ENCODE measurements around the gene IL32.
"Not testable (repeated sequence)": the region's sequence is repeated elsewhere in the genome, so short reads cannot be mapped to it uniquely, and the experiment has no call there.

IL32 gene

DNA sequence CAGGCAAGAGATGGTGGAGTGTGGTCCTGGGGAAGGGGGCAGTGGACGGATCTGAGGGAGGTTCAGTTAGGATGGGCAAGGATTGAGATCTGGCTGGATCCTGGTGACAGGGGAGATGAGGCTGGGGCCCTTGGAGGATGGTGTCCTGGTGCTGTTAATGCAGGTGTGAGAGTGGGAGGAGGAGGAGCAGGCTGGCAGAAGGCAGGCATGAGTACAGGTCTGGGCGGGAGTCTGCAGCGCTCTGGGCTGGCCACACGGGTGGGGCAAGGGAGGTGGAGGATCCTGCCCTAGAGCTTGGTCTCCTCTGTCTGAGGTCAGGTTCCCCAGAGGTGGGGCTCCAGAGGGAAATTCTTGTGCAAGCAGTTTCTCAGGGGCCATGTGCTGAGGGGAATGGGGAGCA is 6.7 kb downstream of the IL32 start:
- not testable (repeated sequence) for DNase-seq

DNA sequence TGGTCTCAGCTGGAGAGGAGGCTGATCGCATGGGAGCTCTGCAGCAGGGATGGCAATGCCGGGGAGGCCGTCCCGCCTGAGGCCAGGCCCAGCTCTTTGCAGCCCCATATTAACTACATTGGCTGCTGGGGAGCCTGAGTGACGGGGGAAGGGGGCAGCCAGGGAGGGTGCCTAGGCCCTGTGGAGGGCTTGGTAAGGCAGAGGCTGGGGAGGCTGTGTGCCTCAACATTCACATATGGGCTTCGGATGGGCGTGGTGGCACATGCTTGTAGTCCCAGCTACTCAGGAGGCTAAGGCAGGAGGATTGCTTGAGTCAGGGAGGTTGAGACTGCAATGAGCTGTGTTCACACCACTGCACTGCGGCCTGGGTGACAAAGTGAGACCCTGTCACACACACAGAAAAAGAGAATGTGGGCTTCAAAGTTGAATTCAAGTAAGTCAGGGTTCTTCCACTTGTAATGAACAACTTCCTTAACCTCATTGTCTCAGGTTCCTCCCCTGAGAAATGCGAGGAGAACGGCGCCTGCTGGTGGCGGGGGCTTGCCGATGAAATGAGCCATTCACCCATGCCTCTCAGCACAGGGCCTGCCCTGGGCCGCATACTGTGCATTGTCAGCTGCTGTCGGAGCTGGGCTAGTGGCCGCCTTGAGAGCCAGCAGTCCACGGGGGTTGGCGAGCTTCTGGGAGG is 7.3 kb downstream of the IL32 start:
- DNase-seq = not testable (repeated sequence)

DNA sequence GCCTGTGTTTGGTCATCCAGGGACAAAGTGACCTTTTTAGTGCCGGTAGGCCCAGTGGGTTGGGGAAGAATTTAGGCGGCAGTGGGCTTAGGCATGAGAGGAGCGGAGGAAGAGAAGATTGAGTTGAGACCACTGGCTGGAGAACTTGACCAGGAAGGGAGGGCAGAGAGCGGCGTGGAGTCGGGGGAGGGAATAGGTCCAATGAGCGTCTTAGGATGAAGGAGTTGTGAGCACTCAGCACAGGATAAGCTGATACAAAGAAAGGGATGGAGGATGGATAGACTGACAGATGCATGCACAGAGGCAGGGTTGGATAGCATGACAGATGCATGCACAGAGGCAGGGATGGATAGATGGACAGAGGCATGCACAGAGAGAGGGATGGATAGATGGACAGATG is 8.0 kb downstream of the IL32 start:
- no peak for DNase-seq

DNA sequence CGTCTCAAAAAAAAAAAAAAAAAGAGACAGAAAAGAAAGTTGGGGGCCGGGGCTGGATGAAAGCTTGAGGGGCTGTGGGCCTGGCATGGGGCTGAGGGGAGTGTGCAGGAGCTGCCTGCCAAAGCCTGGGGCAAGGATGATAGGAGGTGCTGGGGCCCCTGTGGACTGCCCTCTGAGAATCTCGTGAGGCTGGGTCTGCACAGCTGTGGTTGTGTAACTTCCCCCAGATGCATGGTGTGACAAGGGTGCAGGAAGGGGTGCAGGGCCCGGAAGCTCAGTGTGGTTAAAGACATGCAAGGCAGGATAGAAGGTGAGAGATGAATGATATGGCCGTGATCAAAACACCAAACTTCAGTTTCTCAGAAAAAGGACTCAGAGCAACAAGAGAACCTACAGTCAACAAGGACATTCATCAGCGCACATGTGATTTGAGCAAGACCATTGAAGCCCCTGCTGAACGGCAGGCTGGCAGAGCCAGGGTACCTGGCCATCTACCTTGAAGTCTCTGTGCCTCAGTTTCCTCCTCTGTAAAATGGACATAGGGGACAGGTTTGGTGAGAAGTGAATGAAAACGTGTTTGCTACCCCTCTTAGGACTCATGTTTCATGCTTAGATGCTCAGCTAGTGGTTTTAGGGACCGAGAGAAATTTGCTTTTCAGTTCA is 9.6 kb downstream of the IL32 start:
- DNase-seq = no peak

DNA sequence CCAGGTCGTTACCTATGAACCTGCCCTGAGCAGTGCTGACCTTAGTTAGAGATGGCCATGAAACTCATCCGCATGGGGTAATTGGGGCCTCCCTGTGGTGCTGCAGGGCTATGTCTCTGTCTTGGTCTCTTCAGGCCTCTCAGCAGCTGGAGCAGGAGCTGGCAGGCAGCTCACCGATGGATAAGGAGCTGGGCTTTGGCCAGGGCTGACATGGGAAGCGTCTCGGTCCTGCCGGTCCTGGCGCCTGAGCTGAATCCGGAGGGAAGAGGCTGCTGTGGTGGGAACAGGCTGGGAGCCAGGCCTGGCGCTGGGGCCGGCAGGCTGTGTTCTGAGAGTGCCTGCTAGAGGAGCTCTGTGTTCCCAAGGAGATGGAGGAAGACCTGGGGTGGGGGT is 10.1 kb downstream of the IL32 start:
- DNase-seq = no peak

DNA sequence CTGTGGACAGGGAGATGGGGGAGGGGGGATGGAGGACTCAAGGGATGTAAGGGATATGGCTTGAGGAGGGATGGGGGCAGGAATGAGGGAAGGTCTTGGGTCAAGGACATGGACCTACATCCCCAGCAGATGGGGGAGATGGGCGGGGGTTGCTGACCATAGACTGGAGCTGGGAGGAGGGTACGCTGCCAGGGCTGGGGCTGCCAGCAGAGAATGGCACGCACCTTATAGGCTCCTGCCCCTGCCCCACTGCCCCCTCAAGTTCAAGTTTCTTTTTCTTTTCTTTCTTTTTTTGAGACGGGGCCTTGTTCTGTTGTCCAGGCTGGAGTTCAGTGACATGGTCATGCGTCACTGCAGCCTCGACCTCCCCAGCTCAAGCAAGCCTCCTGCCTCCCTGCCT is 10.5 kb downstream of the IL32 start:
- DNase-seq = not testable (repeated sequence)

DNA sequence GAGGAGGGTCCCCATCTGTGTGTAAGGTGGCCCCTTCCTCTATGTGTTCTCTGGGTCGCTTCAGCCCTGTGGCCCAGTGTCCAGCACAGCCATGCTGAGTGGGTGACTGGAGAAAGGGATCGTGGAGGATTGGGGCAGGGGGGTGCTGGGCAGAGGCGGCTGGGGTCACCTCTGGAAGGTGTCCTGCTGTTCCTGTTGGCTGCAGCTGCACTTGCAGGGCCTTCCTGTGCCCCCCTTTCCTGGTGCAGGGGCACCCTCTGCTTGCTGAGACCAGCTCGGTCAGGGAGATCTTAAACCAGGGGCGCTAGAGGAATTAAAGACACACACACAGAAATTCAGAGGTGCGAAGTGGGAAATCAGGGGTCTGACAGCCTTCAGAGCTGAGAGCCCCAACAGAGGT is 11.1 kb downstream of the IL32 start:
- DNase-seq = no peak

DNA sequence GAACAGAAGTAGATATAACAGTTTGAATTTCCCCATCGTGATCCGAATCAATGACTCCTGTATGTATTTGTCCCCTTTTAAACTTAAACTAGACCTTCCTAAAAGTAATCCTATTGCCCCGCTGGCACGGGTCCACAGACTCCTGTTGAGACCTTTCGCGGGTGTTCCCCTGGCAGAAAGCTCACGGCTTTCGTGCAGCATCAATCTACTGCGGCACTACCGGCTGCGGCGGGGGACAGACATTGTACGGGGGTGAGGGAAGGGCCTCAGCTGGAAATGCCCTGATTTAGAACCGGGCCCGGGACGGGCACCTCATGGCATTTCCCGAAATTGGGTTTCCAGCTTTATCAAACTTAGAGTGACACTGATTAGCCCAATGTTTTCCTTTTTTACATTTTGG is 14.6 kb downstream of the IL32 start:
- no peak for DNase-seq

DNA sequence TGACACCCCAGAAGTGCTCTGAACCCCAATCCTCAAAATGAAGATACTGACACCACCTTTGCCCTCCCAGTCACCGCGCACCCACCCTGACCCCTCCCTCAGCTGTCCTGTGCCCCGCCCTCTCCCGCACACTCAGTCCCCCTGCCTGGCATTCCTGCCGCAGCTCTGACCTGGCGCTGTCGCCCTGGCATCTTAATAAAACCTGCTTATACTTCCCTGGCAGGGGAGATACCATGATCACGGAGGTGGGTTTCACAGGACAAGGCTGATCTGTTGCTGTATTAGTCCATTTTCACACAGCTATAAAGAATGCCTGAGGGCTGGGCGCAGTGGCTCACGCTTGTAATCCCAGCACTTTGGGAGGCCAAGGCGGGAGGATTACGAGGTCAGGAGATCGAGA is 16.5 kb downstream of the IL32 start:
- not testable (repeated sequence) for DNase-seq

DNA sequence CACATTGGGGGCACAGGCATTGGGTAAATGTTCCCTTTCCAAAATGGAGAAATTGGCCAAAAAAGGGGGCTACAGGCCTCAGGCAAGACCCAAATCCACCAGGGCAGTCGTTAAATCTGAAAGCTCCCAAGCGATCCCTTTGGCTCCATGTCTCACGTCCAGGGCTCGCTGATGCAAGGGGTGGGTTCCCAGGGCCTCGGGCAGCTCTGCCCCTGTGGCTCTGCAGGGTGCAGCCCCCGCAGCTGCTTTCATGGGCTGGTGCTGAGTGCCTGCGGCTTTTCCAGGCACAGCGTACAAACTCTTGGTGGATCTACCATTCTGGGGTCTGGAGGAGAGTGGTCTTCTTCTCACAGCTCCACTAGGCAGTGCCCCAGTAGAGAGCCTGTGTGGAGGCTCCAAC is 18.0 kb downstream of the IL32 start:
- DNase-seq = not testable (repeated sequence)

DNA sequence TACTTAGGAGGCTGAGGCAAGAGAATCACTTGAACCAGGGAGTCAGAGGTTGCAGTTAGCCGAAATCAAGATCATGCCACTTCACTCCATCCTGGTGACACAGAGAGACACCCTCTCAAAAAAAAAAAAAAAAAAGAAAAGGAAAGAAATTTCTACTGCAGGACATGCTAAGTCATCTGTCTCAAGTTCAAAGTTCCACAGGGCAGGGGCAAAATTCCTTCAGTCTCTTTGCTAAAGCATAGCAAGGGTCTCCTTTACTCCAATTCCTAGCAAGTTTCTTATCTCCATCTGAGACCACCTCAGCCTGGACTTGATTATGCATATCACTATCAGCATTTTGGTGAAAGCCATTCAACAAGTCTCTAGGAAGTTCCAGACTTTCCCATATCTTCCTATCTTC is 19.1 kb downstream of the IL32 start:
- no peak for DNase-seq

DNA sequence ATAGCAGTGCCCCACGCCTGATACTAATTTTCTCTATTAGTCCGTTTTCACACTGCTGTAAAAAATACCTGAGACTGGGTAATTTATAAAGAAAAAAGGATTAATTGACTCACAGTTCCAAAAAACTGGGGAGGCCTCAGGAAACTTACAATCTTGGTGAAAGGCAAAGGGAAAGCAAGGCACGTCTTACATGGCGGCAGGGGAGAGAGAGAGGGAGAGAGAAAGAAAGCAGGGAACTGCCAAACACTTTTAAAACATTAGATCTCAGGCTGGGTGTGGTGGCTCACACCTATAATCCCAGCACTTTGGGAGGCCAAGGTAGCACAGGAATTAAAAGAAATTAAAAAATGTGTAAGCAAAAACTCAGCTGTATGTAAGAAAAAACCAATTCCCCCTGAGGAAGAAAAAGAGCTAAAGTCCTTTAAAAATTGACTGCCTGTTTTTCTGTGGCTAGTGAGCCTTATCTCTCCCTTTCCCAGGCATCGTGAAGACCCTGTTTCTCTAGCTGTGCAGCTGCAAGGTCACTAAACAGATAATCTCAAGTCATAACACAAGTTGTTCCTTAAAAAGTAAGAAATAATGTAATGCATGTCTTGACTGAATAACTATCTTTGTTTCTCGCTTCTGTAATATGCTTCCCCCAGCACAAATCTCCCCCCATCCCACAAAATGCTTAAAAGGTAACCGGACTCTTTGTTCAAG is 19.7 kb downstream of the IL32 start:
- no peak for DNase-seq

DNA sequence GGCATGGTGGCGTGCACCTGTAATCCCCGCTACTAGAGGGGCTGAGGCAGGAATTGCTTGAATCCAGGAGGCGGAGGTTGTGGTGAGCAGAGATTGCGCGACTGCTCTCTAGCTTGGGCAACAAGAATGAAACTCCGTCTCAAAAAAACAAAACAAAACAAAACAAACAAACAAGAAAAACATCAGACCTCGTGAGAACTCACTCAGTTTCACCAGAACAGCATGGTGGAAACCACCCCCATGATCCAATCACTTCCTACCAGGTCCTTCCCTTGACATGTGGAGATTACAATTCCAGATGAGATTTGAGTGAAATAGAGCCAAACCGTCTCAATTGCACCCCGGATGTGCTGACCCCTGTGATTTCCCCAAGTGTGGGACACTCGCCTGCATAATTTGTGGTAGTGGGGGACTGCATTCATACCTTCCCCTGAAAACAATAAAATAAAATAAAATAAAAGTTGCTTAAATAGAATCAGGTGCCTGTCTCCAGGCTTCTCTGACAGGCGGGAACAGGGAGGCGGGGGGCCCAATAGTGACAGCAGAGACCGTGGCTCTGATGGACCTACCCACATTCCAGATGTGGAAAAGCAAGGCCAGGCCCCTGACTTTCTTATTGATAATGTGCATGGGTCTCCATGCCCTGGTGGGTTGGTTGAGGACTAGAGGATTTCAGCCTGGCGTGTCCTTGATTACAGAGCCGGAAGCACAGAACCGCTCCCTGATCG is 20.6 kb downstream of the IL32 start:
- no peak for DNase-seq

DNA sequence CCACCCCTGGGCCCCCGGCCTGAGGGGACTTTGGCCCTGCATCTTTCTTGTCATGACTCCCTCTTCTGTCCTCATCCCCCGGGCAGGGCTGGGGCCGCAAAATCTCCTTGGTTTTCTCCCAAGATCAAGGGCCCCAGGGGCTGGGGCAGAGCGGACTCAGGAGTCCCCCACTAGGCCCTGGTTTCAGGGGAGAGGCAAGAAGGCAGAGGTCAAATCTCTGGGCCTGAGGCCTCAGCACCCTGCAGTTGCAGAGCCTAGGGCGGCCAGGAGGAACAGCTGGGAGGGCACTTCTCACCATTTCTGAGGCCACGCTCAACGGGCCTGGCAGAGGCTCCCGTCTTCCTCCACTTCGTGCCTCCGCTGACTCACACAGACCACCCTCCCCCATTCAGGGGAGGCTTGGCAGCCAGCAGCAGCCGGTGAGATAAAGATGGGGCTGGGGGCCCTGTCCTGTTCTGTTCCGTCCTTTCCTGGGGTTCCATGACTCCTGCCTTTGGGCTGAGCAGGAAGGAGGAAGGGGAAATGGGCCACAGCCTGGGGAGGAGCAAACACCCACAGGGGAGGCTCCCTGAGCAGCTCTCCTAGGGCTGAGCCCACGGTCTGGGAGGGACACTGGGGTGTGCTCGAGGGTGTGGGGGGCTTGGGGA is 21.3 kb downstream of the IL32 start:
- DNase-seq = no peak

DNA sequence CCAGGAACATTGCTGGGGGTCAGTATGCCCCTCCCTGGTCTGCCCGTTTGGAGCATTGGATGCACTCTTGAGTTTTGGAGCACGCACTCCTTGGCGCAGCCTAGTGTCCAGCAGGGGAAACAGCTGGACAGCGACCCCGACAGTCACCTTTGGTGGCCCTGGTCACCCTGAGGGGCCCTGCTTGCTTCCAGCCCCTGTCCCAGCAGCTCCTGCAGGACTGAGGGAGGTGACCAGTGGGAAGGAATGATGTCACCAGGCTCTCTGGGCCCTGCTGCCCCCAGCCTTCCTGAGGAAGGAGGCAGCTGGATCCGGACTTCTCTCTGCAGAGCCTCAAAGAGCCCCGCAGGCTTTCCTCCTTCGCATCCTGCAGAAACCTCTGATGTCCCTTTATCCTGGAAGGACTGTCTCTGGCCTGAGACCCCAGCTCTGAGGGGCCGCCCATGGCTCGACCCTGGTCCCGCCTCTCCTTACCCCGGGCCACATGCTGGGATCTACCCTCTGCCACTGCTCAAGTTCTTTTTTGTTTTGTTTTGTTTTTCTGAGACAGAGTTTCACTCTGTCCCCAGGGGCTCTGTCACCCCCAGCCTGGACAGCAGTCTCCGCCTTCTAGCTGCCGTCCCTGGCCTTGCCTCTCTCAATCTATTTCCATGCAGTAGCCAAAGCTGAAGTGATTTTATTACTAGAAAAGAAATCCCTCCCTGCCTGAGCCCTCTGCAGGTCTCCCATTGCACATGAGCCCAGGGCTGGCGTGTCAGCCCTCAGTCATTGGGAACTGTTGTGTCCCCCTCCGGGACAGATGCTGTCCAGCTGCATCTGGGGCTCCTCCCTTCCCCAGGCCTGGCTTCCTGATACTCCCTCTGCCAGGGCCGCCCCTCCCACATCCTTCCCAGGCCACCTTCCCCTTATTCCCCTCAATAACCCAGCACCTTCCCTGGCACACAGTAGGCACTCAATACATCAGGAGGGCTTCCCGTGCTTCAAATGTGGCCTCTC is 22.1 kb downstream of the IL32 start:
- DNase-seq = no peak

DNA sequence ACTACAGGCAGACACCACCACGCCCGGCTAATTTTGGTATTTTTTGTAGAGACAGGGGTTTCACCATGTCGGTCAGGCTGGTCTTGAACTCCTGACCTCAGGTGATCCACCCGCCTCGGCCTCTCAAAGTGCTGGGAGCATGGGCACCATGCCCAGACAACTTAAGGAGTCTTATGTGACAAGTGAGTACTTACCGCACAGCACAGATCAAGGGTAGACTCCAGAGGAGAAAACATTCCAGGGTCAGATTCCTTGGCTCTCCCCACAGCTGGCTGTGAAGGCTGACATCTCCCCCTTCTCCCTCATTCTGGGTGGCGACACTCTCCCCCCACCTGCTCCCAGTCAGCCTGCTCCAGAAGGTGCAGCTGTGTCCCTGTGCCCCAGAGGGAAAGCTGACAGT is 23.0 kb downstream of the IL32 start:
- no peak for DNase-seq

DNA sequence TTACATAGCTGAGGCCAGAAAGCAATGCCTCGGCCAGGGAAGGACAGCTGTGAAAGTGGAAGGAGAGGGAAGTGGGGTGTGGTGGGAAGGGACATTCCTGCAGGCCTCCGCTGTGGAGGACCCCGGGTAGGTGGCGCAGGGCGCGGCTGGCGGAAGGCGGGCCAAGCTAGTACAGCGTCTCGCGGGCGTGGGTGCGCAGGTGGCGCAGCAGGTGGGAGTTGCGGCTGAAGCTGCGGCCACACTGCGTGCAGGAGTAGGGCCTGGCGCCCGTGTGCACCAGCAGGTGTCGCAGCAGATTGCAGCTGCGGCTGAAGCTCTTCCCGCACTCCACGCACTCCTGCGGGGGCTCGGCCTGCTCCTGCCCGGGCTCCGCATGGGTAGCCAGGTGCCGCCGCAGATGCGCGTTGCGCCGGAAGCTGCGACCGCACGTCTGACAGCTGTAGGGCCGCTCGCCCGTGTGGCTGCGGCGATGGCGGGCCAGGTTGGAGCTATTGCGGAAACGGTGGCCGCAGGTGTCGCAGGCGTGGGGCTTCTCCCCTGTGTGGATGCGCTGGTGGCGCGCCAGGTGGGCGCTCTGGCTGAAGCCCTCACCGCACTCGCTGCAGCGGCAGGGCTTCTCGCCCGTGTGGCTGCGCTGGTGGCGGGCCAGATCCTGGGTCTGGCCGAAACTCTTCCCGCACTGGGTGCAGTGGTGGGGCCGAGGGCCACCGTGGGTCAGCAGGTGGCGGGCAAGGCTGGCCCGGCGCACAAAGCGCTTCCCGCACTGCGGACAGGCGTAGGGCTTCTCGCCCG is 23.7 kb downstream of the IL32 start:
- DNase-seq = no peak

DNA sequence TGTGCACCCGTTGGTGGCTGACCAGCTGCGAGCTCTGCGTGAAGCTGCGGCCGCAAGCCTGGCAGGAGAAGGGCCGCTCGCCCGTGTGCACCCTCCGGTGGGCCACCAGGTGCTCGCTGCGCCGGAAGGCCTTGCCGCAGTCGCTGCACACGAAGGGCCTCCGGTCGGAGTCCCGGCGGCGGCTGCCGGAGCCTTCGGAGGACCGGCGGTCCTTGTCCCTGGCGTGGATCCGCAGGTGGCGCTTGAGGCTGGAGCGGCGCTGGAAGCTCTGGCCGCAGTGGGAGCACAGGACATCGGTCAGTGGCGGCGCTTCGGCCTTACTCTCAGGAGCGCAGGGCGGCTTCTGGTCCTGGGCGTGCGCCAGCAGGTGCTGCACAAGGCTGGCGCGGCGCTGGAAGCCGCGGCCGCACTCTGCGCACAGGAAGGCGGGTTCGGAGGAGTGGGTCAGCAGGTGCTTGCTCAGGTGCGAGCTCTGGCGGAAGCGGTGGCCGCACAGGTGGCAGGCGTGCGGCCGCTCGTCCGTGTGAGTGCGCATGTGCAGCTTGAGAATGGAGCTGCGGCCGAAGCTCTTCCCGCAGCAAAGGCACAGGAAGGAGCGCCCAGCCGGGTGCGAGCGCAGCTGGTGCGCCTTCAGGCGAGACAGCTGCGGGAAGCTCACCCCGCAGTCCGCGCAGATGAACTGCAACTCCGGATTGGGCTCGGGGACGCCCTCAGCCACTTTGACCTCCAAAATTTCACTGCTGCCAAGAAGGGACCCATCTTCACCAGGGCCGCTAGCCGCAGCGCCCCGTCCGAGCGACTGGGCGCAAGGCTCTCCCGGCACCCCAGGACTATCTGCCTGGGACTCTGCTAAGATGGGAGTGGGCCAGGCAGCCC is 24.5 kb downstream of the IL32 start:
- DNase-seq = no peak

DNA sequence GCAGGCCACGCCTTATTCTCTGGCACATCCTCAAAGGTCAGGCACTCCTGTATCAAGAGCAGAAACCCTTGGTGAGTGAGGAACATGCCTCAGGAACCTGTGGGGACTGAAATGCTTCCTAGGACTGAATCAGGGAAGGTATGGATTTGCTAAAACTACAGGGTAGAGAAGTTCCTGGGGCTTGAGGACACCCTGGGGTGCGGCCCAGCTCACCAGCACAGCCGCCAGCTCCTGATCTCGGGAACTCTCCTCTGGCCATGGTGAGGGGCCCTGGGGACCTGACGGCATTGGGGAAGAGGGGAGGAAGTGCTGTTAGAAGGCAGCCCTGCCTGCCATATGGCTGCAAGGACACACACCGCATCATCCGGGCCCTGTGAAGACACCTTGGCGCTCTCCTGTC is 26.1 kb downstream of the IL32 start:
- no peak for DNase-seq

DNA sequence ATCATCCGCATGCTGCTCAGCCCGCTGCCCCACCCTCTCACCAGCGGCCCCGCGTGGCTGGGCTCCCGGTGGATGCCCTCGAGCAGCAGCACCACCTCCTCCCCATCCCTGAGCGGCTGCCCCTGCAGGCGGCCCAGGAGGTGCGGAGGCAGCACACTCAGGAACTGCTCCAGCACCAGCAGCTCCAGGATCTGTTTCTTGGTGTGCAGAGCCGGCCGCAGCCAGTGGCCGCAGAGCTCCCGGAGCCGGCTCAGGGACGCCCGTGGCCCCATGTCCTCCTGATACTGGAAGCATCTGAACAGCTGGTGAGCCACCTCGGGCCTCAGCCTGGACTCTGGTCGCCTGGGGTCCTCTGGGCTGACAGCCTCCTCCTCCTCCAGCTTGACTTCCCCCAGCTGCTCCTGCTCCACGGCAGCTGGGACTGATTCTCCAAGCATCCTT is 27.1 kb downstream of the IL32 start:
- DNase-seq = no peak
